ENCODE measurements around the gene ACKR3.

Gene ACKR3

DNA sequence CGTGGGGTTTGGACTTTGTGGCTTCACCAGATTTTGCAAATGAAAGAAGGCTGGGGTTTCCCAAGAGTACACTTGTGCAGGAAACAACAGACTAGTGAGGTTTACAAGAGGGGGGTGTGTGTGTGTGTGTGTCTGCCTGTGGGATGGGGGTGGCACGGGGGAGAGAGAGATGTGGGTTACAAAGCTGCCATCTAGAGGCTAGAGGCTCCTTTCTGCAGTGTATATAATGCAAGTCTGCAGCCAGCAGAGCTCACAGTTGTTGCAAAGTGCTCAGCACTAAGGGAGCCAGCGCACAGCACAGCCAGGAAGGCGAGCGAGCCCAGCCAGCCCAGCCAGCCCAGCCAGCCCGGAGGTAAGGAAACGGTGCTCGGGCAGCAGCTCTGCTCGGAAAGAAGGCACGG lies at the start of gene ACKR3:
Gene ACKR3 (plus strand): TSS at position 253 of the 401 bp plus-strand sequence. CDS start 10,641 bp downstream, outside the sequence.
- DNase-seq: peak; percentile 71

DNA sequence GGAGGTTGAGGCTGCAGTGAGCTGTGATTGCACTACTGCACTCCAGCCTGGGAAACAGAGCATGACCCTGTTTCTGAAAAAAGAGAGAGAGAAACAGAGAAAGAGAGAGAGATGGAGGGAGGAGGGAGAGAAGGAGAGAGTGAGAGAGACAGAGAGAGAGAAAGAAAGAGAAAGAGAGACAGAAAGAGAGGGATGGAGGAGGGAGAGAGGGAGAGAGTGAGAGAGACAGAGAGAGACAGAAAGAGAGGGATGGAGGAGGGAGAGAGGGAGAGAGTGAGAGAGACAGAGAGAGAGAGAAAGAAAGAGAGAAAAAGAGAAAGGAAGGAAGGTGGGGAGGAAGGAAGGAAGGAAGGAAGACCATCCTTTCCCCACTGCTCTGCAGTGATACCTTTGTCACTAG lies 48.1 kb upstream of the ACKR3 start:
- no peak for DNase-seq

DNA sequence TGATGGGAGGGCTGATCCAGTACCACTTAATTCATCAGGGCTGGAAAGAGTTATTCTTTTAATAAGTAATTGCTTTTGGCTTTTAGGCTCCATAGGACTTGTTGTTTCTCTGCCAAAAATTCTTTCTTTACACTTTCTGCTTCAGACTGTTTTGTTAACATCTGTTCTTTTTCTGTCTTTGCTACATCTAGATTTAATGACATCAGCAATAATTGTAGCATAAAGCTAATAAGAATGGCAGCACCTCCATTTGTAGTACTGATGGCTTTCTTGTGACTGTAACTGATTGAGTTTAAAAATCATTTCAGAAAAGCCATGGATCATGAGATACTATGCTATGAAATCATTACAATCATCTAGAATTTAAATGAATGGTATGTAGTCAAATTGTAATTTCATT lies 46.4 kb upstream of the ACKR3 start:
- DNase-seq: no peak

DNA sequence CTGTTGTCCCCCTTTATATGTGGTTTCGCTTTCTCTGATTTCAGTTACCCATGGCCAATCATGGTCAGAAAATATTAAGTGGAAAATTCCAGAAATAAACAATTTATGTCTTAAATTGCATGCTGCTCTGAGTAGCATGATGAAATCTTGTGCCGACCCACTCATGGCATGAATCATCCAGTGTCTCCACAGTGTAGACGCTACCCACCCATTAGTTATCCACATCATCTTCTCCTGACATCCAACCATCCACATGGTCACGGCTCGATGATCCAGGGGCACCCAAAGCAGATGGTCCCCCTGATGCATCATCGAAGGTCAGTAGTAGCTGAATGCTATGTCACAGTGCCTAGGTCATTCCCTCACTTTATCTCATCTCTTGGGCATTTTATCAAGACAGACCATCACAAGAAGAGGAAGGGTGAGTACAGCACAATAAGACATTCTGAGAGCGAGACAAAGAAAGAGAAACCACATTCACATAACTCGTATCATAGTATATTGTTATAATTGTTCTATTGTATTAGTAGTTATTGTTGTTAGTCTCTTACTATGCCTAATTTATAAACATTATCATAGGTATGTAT lies 44.1 kb upstream of the ACKR3 start:
- DNase-seq: no peak

DNA sequence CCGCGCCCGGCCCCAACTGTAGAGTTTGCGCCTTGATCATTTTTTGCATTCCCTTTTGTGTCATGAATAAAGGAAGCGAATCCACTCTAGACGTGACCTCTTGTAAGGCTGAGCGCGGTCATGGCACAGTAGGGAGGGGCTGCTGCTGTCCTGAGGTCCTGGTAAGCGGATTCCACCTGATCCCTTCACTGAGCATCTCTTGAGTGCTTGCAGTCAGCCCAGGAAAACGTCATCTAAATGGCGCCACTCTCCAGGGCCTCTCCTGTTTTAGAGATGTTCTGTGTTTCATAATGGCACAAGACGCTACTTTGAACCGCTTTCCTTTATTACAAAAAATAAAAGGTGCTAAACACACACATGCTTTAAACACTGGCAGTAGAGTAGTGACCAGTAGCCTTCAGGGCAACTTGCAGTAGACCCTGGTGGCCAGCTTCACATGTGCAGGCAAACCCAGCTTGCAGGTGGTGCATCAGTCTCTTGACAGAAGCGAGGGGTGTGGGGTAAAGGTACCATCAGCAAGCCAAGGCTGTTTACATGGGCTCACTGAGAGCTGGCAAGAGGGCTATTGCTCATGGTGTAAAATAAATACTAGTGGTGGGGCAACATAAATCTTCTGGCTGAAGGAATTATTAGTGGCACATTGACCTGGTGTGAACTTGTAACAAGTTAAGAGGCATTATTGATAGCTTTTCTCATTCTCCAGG lies 43.0 kb upstream of the ACKR3 start:
- no peak for DNase-seq

DNA sequence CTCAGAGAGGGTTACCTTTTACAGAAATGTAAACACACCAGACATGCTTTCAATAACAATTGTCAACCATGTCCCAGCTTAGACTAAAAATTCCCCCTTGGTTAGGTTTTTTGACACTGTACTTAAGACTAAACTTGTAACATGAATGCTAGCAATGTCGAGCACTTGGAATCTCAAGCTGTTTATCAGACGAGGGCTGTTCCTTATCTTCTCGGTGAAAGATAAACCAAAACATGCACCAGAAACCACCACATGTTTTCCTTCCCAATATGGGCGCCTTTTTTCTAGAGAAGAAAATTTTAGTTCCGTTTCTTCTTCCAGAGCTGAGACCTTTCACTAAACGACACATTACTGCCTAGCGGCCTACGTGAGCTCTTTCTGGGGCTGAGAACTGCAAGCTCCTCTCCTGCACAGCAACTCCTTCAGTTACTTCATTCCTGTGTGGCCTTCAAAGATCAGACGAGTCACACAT lies 42.4 kb upstream of the ACKR3 start:
- DNase-seq: no peak

DNA sequence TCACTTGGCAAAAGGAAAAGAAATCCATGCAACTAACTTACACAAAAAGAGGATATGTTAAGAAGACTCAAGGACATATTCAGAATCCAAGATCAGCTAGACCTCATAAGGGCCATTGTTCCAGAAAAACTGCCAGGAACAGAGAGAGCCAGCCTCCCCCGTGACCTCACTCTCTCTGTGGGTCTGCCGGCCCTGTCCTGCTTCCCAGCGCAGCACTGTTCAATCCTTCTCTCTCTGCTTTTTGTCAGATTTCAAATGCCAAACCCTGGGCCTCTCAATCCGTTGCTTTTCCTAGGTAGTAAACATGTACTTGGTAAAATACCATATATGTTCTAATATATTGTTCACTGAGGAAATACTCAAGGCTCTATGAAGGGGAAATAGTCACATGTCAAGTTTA lies 40.0 kb upstream of the ACKR3 start:
- no peak for DNase-seq

DNA sequence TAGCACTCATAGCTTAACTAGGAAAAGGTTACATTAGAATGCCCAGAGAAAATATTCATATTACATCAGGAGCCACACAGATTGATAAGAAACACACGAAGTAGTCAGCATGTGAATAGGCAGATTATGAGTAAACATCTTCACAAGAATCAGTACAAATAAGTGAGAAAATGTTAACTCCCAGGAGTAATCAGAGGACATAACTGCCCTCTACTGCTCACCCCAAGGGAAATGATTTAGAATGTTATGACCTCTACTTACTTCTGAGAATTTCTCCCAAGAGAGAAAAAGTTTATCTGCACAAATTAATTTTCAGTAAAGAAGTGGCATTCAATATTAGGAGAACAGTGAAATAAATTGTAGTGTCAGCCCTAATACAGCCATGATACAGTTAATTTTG lies 39.1 kb upstream of the ACKR3 start:
- no peak for DNase-seq

DNA sequence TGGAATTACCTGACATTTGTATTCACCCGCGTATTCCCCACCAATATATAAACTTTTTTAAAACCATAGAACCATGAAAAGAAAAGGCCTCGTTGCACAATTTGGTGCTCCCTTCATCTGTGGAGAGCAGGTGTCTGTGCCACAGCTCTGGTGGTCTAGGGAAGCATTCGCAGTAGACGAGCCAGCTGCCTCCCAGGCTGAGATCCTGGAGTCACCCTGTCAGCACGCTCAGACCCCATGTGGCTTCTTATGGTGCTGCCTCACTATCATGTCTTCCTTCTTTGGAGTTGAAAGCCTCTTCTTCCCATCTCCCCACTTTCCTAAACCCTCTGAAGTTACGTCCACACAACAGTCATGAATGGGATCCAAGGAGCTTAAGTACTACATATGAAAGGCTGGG lies 38.4 kb upstream of the ACKR3 start:
- DNase-seq: no peak

DNA sequence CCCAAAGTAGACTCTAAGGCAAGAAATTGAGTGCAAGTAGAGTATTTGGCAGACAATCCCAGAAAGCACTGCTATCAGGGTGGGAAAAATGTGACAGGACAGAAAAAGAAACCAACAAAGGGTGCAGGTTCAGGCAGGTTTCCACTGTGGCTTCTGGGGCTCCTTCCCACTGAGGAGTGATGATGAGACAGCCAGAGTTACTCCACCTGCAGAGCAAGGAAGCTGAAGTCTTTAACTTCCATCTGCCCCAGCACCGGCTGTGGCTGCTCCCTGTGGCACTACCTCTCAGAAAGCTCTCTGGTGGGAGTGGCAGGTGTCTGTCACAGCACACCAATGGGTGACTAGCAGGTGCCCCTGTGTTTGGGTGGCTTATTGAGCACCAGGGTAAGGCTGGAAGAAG lies 37.6 kb upstream of the ACKR3 start:
- no peak for DNase-seq

DNA sequence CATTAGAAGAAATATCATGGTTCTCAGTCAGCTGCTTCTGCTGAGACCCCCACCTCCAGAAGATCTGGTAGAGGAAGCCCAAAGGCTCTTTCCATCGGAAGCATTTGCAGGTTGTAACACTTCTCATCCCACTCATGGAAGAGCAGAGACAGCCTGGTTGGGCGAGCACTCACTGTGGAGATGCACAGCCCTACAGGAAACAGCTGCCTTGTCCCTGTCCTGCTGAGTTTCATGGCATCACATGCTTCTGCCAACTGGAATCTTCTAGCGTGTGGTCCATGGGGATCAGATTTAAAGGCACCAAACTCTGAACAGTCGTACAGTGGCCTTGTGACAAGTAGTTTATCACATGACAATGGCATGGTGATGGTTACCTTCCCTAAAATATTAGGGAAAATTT lies 36.3 kb upstream of the ACKR3 start:
- no peak for DNase-seq

DNA sequence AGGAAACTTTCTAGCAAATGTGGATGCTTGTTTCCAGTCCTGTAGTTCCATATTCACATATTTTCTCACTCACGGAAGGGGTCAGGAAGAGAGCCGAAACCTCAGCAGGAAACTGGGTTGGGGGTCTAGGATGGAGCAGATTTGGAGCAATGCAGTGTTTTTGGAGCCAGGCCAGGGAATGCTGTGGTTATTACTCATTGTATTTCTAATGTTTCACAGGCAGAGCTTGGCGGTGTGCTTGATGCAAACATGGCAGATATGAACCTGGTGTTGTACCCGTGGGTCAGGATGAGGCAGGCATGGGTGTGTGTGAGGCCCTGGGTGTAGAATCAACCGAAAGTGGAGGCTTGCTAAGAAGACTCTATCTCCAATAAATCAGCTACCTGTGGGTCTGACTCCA lies 34.6 kb upstream of the ACKR3 start:
- DNase-seq: no peak

DNA sequence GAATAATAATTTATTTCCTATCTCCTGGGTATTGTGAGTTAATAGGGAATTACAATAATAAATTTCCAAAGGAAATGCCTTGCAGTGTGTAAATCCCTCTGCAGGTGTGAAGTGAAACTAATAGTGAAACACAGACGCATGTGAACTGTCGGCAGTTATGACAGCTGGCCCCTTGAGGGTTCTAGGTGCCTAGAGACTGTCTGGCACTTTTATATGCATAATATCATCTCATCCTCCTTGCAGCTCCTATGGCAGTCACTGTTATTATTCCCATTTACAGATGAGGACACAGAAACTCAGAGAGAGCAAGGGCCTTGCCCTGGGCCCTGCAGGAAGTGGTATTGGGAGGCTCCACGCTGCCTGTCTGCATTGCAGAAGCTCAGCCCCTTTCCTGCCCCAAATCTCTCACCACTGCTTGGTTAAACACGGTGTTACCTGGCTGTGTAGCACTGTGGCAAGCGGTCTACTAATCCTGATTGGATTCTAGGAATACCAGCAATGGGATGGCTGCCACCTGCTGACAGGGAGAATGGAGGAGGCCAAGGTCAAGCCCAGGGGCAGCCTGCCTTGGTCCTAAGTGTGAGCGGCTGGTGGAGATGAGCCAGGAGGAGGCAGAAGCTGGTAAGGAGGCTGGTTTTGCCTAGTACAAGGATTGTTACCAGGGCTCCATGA lies 32.8 kb upstream of the ACKR3 start:
- DNase-seq: peak; percentile 63

DNA sequence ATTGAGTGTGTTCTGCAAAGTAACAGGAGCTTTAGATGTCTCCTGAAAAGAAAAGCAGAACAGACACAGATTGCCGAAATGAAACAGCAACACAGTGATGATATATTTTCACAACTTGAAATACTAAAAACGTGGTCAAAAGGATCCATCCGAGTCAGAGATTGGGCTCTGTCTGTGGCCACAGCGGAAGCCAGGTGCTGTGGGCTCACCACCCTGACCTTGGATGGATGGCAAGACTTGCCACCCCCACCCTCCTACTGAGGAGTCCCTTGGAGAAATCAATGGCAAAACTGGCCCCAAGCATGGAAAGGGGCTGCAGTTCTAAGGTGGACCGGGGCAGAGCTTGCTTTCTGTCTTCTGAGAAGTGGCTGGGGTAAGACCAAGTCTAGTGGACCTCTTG lies 31.4 kb upstream of the ACKR3 start:
- peak; percentile 34 for DNase-seq

DNA sequence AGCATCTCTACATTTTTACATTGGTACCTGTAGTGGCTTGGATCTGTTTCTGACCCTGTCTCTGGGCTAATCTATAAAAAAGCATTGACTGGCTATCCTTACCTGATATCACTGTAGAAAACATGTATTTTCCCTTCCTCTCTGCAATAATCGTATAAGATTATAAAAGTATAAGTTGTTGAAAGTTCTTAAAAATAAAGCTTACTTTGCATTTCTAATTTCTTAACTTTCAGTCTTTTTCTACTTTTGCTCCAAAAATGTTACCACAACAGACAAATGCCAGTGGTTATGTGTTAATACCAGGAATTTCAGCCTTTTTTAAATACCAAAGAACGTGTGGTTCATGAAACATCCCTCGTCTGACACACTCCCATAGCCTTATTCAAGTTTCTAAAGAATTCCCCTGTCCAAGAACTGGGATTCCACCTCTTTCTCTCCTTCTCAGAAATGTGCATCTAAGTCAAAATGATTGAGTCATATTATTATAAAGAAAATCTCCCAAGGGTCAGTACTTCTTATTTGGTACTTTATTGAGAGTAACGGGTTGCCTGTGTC lies 28.5 kb upstream of the ACKR3 start:
- no peak for DNase-seq

DNA sequence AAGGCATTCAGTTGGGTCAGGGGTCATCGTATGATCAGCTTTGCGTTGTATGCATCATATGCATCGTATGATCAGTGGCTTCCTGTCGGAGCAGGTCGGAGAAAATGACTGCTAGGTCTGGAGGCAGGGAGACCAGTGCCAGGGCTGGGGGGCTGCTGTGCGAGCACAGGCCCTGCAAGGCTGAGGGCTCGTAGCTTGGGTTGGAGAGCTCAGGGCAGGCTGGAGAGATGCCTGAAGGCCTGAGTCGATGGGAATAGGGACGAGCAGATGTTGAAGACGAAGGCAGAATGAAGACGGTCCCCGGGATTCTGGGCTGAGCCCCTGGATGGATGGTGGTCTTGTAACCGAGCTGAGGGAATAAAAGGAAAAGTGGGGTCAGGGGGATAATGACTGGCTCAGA lies 25.3 kb upstream of the ACKR3 start:
- no peak for DNase-seq

DNA sequence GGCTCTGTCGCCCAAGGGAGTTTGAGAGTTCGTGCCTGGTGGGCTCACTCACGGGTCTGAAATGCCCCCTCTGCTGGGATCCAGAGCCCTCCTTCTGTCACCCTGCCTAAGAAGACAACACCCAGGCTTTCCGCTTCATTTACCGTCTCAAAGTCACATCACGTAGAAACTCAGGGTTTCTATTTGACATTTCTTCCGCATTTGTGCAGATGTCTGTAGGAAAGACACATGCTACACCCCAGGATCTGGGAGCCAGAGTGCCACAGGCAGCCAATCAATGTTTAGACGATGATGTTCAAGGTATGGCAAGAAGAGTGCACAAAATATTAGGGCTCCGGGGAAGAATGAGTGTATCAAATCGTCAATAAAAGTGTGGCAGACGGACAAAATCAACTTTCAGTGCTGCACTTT lies 24.4 kb upstream of the ACKR3 start:
- DNase-seq: no peak

DNA sequence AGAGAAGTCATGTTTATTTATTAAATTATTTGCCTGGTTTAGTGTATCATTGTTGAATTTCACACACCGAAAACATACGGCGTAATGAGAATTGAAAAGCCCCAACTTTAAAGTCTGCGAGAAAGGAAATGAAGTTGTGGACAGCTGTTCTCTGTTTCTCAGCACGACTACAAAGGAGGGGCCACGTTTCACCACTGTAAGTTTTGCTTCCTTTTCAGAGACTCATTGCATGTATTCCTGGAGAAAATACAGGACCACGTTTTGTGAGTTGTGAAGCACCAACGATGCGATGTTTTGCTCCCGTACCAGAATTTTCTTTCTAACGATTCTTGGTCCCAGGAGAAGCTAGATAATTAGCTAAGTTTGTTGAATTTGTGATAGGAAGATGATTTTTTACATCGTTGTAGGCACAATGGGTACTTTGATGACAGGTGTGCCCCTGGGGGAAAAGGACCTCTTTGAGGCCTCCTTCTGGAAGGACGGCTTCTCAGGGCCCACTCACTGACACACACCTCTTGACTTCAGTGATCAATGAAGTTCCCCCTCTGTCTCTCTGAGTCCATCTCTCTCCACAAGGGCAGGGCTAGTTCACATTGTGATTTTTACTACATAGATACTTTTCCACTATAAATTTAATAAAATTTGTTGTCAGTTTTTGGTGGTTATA lies 23.7 kb upstream of the ACKR3 start:
- DNase-seq: peak; percentile 44

DNA sequence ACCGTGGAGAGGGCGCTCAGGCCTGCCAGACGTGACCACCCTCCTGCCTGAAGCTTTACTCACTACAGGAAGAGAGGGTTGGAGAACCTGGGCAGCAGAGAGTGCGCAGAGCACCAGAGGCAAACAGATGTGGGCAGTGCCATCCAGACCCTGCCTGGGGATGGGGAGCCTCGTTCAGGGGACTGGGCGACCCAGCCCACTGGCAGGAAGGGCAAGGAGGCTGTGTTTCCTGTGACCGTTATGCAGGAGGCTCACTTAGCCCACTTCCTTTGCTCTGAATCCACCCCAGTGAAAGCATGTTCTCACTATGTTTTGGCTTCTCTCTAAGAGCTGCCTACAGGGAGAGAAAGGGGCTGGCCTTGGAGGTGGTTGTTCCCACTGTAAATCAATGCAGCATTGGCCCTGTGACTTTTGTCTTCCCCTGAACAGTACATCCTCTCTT lies 23.0 kb upstream of the ACKR3 start:
- DNase-seq: peak; percentile 71

DNA sequence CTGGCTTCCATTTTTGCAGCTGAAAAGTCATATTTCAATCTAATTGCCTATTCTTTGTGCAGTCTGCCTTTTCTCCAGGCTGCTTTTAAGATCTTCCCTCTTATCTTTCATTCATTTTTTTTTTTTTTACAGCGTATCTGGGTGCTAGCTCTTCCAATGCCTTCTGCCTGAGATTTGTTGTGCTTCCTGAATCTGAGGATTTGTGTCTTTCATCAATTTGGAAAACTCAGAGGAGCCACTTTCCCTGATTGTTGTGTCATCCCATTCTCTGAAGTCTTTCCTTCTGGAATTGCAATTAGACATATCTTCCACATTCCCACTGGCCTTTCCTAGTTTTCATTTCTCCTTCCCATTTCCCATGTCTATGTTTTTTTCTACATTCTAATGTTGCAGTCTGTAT lies 21.9 kb upstream of the ACKR3 start:
- DNase-seq: no peak

DNA sequence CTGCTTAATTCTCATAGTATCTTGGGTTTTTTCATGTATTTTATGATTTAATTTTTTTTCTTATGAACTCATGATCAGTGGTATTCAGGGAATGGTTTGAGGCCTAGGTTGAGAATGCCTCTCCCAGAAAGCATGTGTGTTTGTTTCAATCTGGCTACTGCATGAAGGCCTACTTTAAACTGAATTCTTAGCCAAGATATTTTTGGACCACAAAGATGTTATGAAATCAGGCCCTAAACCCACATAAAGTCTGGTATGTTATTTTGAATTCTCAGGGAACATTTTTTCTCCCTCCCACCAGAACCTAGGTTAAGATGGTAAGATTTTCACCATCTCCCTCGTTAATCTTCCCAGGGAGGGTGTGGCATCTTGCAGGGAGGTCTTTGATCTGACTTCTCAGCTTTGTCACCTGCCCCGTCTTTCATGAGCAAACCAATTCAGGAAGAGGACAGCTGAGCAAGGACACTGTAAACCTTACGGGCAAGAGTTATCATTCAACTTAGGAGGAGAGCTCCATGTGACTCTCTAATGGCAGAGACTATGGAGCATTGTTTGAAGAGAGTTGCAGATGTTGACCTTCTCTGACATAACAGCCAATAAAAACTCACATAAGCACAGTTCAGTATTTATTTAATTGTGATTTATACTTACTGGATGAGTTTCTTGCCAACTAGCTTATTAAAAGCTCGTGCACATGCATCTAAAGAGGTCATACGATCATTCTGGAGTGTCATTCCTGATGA lies 21.3 kb upstream of the ACKR3 start:
- no peak for DNase-seq

DNA sequence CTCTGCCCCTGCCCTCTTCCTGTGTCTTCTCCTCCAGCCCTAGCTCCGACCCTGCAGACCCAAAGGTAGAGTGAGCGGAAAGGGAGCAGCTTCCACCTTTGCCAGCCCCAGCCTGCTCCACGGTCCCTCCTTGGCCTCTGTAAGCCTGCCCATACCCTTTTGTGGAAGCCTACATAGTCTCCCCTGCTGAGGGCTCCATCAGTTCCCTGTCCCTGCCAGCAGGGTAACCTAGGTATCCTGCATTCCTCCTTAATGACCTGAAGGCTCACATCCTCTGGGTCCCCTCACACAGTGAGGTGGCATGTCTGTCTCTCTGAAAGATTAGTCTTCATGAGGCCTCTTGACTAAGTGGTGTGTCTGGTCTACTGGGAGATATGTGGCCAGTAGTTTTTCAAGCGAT lies 20.5 kb upstream of the ACKR3 start:
- DNase-seq: no peak

DNA sequence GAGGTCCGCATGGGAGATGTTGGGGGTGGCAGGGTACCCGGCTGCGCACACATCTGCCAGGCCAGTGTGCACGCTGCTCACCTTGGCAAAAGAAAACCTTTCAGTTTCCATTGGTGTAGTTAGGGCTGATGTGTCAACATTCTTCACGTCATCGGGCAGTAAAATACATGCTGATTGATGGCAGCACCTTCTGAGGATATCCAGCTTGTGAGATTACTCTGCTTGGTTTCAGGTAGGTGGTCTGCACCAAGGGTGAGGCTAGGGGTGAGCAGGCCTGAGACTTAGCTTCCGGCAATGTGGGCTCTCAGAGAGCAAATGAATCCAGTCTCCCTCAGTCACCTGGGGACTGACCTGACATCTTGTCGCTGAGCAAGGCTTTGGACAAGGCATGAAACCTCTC lies 19.3 kb upstream of the ACKR3 start:
- no peak for DNase-seq
